H9 (cell line): ENCODE results near the gene TEX12. TPM values are rescaled to one million over a fixed set of nuclear protein-coding genes. Genes with fewer than 3 reads are reported as not detected.

Experiments
- DNase-seq: peaks from one replicate; pipeline ENCODE4 v3.0.0-alpha.2; 2017
- H2AFZ ChIP-seq: one replicate; pipeline ENCODE4 v1.6.1; 2013; ENCODE audit warnings: mild to moderate bottlenecking, low read length, control low read depth, moderate library complexity
- H2AK5ac ChIP-seq: 2 replicates; pipeline ENCODE4 v1.6.1; 2013; ENCODE audit warnings: low read length, control low read depth, mixed read lengths; ENCODE audit not compliant: insufficient read length
- H2BK120ac ChIP-seq: one replicate; pipeline ENCODE4 v1.6.1; 2013; ENCODE audit warnings: low read depth, mild to moderate bottlenecking, low read length, control low read depth, inconsistent platforms; ENCODE audit not compliant: poor library complexity, severe bottlenecking
- H2BK12ac ChIP-seq: 2 replicates; pipeline ENCODE4 v1.6.1; 2013; ENCODE audit warnings: low read length, control low read depth, mixed read lengths, low read depth; ENCODE audit not compliant: insufficient read length
- H2BK15ac ChIP-seq: 2 replicates; pipeline ENCODE4 v1.6.1; 2013; ENCODE audit warnings: low read depth, low read length, control low read depth
- H2BK20ac ChIP-seq: one replicate; pipeline ENCODE4 v1.6.1; 2013; ENCODE audit warnings: low read depth, mild to moderate bottlenecking, low read length, control low read depth, inconsistent platforms; ENCODE audit not compliant: poor library complexity, severe bottlenecking
- H2BK5ac ChIP-seq: 2 replicates; pipeline ENCODE4 v1.6.1; 2013; ENCODE audit warnings: low read length, control low read depth, mixed read lengths; ENCODE audit not compliant: insufficient read length
- H3K14ac ChIP-seq: 2 replicates; pipeline ENCODE4 v1.6.1; 2013; ENCODE audit warnings: low read length, control low read depth; ENCODE audit not compliant: insufficient read depth
- H3K18ac ChIP-seq: 2 replicates; pipeline ENCODE4 v1.6.1; 2013; ENCODE audit warnings: low read depth, mild to moderate bottlenecking, mixed read lengths, low read length, control low read depth; ENCODE audit not compliant: insufficient read length
- H3K23ac ChIP-seq: 2 replicates; pipeline ENCODE4 v1.6.1; 2013; ENCODE audit warnings: low read length, control low read depth, mixed read lengths, low read depth; ENCODE audit not compliant: insufficient read length
- H3K23me2 ChIP-seq: 2 replicates; pipeline ENCODE4 v1.6.1; 2013; ENCODE audit warnings: low read depth, mild to moderate bottlenecking, mixed read lengths, low read length, control low read depth; ENCODE audit not compliant: insufficient read length, poor library complexity, severe bottlenecking
- H3K27ac ChIP-seq: 2 replicates; pipeline ENCODE4 v1.5.1; 2013; ENCODE audit warnings: low read length, control low read depth, mixed read lengths, low read depth; ENCODE audit not compliant: insufficient read length
- H3K27me3 ChIP-seq: 2 replicates; pipeline ENCODE4 v1.6.1; 2013; ENCODE audit warnings: low read length, control low read depth, inconsistent platforms; ENCODE audit not compliant: insufficient read depth
- H3K4ac ChIP-seq: 2 replicates; pipeline ENCODE4 v1.6.1; 2013; ENCODE audit warnings: low read depth, mild to moderate bottlenecking, control low read depth, inconsistent platforms, low read length, moderate library complexity
- H3K4me1 ChIP-seq: 2 replicates; pipeline ENCODE4 v1.6.1; 2013; ENCODE audit warnings: low read length, control low read depth, inconsistent platforms; ENCODE audit not compliant: insufficient read depth
- H3K4me2 ChIP-seq: 2 replicates; pipeline ENCODE4 v1.6.1; 2013; ENCODE audit warnings: low read length, control low read depth, mixed read lengths; ENCODE audit not compliant: insufficient read length, insufficient read depth
- H3K56ac ChIP-seq: 2 replicates; pipeline ENCODE4 v1.6.1; 2013; ENCODE audit warnings: low read depth, mild to moderate bottlenecking, mixed read lengths, low read length, control low read depth; ENCODE audit not compliant: insufficient read length
- H3K79me1 ChIP-seq: 2 replicates; pipeline ENCODE4 v1.6.1; 2013; ENCODE audit warnings: low read depth, mild to moderate bottlenecking, moderate library complexity, low read length, control low read depth, inconsistent platforms; ENCODE audit not compliant: insufficient read depth, poor library complexity, severe bottlenecking
- H3K79me2 ChIP-seq: 2 replicates; pipeline ENCODE4 v1.6.1; 2013; ENCODE audit warnings: low read length, control low read depth, inconsistent platforms; ENCODE audit not compliant: insufficient read depth
- H3K9ac ChIP-seq: 2 replicates; pipeline ENCODE4 v1.6.1; 2013; ENCODE audit warnings: low read length, control low read depth, mixed read lengths; ENCODE audit not compliant: insufficient read length; ENCODE audit errors: extremely low read depth
- H3K9me3 ChIP-seq: one replicate; pipeline ENCODE4 v1.6.1; 2013; ENCODE audit warnings: low read depth, low read length, inconsistent platforms; ENCODE audit not compliant: control insufficient read depth
- H3T11ph ChIP-seq: one replicate; pipeline ENCODE4 v1.6.1; 2013; ENCODE audit warnings: mild to moderate bottlenecking, low read length, control low read depth, inconsistent platforms
- H4K20me1 ChIP-seq: one replicate; pipeline ENCODE4 v1.6.1; 2013; ENCODE audit not compliant: control insufficient read depth, insufficient read length, insufficient read depth
- H4K5ac ChIP-seq: 2 replicates; pipeline ENCODE4 v1.6.1; 2013; ENCODE audit warnings: low read depth, mild to moderate bottlenecking, mixed read lengths, low read length, control low read depth; ENCODE audit not compliant: insufficient read length
- H4K8ac ChIP-seq: replicated peaks from 2 replicates; pipeline ENCODE4 v1.6.1; 2013; ENCODE audit warnings: low read length, control low read depth, mixed read lengths, low read depth; ENCODE audit not compliant: insufficient read length
- H4K91ac ChIP-seq: 2 replicates; pipeline ENCODE4 v1.6.1; 2013; ENCODE audit warnings: low read depth, mild to moderate bottlenecking, moderate library complexity, mixed read lengths, low read length, control low read depth; ENCODE audit not compliant: insufficient read length
- H3K27ac Mint-ChIP-seq, 3 experiments: 2 replicates in 2 of 3; 3 replicates in 1 of 3; pipeline ENCODE4 v1.8.0; 2020 to 2021; ENCODE audit warnings: mixed read lengths in 3 of 3, mild to moderate bottlenecking in 1 of 3, moderate library complexity in 1 of 3
- H3K27me3 Mint-ChIP-seq: 2 replicates; pipeline ENCODE4 v1.8.0; 2021; ENCODE audit warnings: low read depth, mild to moderate bottlenecking, moderate library complexity, mixed read lengths
- H3K36me3 Mint-ChIP-seq, 3 experiments: 2 replicates in 2 of 3; 3 replicates in 1 of 3; pipeline ENCODE4 v1.8.0; 2020 to 2021; ENCODE audit warnings: low read depth in 3 of 3, mixed read lengths in 3 of 3; ENCODE audit not compliant: insufficient read depth in 1 of 3
- H3K4me1 Mint-ChIP-seq, 2 experiments: 2 replicates each; pipeline ENCODE4 v1.8.0; 2020; ENCODE audit warnings: mixed read lengths in 2 of 2
- H3K4me3 Mint-ChIP-seq, 2 experiments: 2 replicates in 1 of 2; 3 replicates in 1 of 2; pipeline ENCODE4 v1.8.0; 2020 to 2021; ENCODE audit warnings: mild to moderate bottlenecking in 2 of 2, mixed read lengths in 2 of 2, moderate library complexity in 1 of 2
- H3K9me3 Mint-ChIP-seq, 2 experiments: 2 replicates in 1 of 2; 3 replicates in 1 of 2; pipeline ENCODE4 v1.8.0; 2020; ENCODE audit warnings: mild to moderate bottlenecking in 2 of 2, mixed read lengths in 2 of 2, moderate library complexity in 1 of 2
- WGBS: extraction: QIAGEN DNeasy Blood & Tissue Kit; methylation state at CpG from one replicate; pipeline ENCODE4 v1.1.7; 2013; ENCODE audit warnings: missing lambda C conversion rate, low lambda C conversion rate, mixed read lengths; ENCODE audit not compliant: insufficient read length; ENCODE audit errors: extremely low coverage; 5-methylcytosine and 5-hydroxymethylcytosine counted together
- total RNA-seq: library from RNA; stranded (reverse); gene quantifications from 2 replicates; pipeline ENCODE4 v1.2.1, GENCODE V29; 2021
- TF ChIP-seq, protein P1 (sequence below): fragments of 200-600 bp; sonication (generic); conservative IDR thresholded peaks from 3 replicates; pipeline ENCODE4 v1.8.0; 2021; ENCODE audit warnings: antibody characterized with exemption, mild to moderate bottlenecking

Gene TEX12
- total RNA-seq, 1 experiment from 2014 or later: 0.31 TPM

DNA sequence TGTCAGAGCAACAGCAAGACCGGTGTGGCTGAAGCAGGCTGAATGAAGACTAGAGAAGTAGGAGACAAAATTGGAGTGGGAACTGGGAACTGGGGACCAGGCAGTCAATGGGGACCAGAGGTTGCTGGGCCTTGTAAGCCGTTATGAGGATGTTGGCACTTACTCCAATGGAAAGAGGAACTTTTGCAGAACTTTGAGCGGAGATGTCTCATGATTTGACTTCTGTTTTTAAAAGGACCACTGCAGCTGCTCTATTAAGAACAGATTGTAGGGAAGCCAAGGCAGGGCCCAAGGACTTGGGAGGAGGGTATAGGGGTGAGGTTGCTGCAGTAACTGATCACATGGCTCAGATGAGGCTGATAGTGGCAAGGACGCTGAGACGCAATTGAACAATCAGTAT, 37.5 kb upstream of the TEX12 start:
- Mint-ChIP-seq H3K9me3 (no peaks in the 10 kb centered on the region), H3K27ac (no peak overlapping the region), H3K4me3 (no peak overlapping the region), H3K4me1 (no peaks in the 10 kb centered on the region; a peak in 1 of 4 replicates), H3K27me3 (no peaks in the 10 kb centered on the region), H3K36me3 (no peaks in the 10 kb centered on the region)
- Histone ChIP-seq H2BK12ac (no peak overlapping the region), H2BK20ac (no peak overlapping the region), H2BK120ac (no peak overlapping the region), H3K18ac (no peak overlapping the region), H3K4ac (no peak overlapping the region), H3K9ac (no peak overlapping the region), H3K4me2 (no peak overlapping the region), H3K79me2 (no peaks in the 10 kb centered on the region), H3T11ph (no peak overlapping the region), H2BK5ac (no peak overlapping the region), H4K5ac (no peak overlapping the region), H3K23ac (no peak overlapping the region), H4K91ac (no peak overlapping the region), H3K27ac (no peak overlapping the region), H3K23me2 (no peaks in the 10 kb centered on the region), H2AK5ac (no peak overlapping the region), H3K4me1 (no peaks in the 10 kb centered on the region), H4K8ac (no peak overlapping the region), H3K56ac (no peak overlapping the region), H3K9me3 (no peaks in the 10 kb centered on the region), H3K79me1 (no peaks in the 10 kb centered on the region), H2BK15ac (no peak overlapping the region), H4K20me1 (no peaks in the 10 kb centered on the region), H3K27me3 (no peaks in the 10 kb centered on the region), H3K14ac (no peak overlapping the region), H2AFZ (no peak overlapping the region)
- TF ChIP-seq, protein P1, sequence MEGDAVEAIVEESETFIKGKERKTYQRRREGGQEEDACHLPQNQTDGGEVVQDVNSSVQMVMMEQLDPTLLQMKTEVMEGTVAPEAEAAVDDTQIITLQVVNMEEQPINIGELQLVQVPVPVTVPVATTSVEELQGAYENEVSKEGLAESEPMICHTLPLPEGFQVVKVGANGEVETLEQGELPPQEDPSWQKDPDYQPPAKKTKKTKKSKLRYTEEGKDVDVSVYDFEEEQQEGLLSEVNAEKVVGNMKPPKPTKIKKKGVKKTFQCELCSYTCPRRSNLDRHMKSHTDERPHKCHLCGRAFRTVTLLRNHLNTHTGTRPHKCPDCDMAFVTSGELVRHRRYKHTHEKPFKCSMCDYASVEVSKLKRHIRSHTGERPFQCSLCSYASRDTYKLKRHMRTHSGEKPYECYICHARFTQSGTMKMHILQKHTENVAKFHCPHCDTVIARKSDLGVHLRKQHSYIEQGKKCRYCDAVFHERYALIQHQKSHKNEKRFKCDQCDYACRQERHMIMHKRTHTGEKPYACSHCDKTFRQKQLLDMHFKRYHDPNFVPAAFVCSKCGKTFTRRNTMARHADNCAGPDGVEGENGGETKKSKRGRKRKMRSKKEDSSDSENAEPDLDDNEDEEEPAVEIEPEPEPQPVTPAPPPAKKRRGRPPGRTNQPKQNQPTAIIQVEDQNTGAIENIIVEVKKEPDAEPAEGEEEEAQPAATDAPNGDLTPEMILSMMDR: no peak
- DNase-seq: no peak
- no CpG with 5 or more reads among the region's 5 CpGs for WGBS
